ENCODE data around the gene TINCR. TPM values are rescaled to one million over a fixed set of nuclear protein-coding genes. Genes with fewer than 3 reads are reported as not detected.

The TINCR gene
- total RNA-seq, 1 experiment from 2014 or later: 0.85 TPM

- TF ChIP-seq ZBTB43 (CRISPR knock-in tag; IDR thresholded peaks at IDR 0.05): no peak
- no peak for TF ChIP-seq GABPB1 (CRISPR knock-in tag; IDR thresholded peaks at IDR 0.05)
- TF ChIP-seq CTCF (IDR thresholded peaks at IDR 0.05): no peak
- TF ChIP-seq ZNF263 (CRISPR knock-in tag; IDR thresholded peaks at IDR 0.05; ENCODE audit: low read depth): no peak
- TF ChIP-seq HMGXB4 (CRISPR knock-in tag; IDR thresholded peaks at IDR 0.05): no peak
These were observed 34.5 kb downstream of the TINCR start (continued) for GRCh38 chr19:5533257-5533656.

- peaks cover 2% of the 10 kb centered on the region; the same call in 1 of the 2 replicates for H3K4me1 Mint-ChIP-seq
- no peak for ATAC-seq
- H3K36me3 Mint-ChIP-seq: peaks cover 12% of the 10 kb centered on the region
- peaks cover 33% of the 10 kb centered on the region for H3K27me3 Mint-ChIP-seq (ENCODE audit: low read depth)
- ChIA-PET POLR2A (no interaction called here), CTCF (no interaction called here)
- no peak for DNase-seq (ENCODE audit: low spot score)
- H3K27ac Mint-ChIP-seq: no peak overlapping the region
- peaks cover 22% of the 10 kb centered on the region for H3K9me3 Mint-ChIP-seq
- H3K4me3 Mint-ChIP-seq: no peak overlapping the region
- TF ChIP-seq E2F4 (CRISPR knock-in tag; IDR thresholded peaks at IDR 0.05; ENCODE audit: borderline replicate concordance, low read depth) (no peak), CTCF (IDR thresholded peaks at IDR 0.05) (no peak), ELF4 (CRISPR knock-in tag; IDR thresholded peaks at IDR 0.05; ENCODE audit: low read depth) (no peak), HMGA2 (CRISPR knock-in tag; IDR thresholded peaks at IDR 0.05) (no peak), TP53 (CRISPR knock-in tag; IDR thresholded peaks at IDR 0.05) (no peak), SMAD4 (CRISPR knock-in tag; IDR thresholded peaks at IDR 0.05) (no peak), ZNF232 (CRISPR knock-in tag; IDR thresholded peaks at IDR 0.05) (no peak), USF1 (CRISPR knock-in tag; IDR thresholded peaks at IDR 0.05) (no peak), TEAD4 (CRISPR knock-in tag; IDR thresholded peaks at IDR 0.05) (no peak), ZNF219 (CRISPR knock-in tag; IDR thresholded peaks at IDR 0.05; ENCODE audit: borderline replicate concordance) (no peak), FOXP4 (CRISPR knock-in tag; IDR thresholded peaks at IDR 0.05) (no peak), ATF6 (CRISPR knock-in tag; IDR thresholded peaks at IDR 0.05) (no peak), FOXK1 (CRISPR knock-in tag; IDR thresholded peaks at IDR 0.05) (no peak), SMAD3 (CRISPR knock-in tag; IDR thresholded peaks at IDR 0.05; ENCODE audit: borderline replicate concordance) (no peak), ZNF423 (CRISPR knock-in tag; IDR thresholded peaks at IDR 0.05) (no peak), GABPB1 (CRISPR knock-in tag; IDR thresholded peaks at IDR 0.05) (no peak), GRHL2 (CRISPR knock-in tag; IDR thresholded peaks at IDR 0.05; ENCODE audit: insufficient replicate concordance, severe bottlenecking) (no peak)
These were observed 37.1 kb downstream of the TINCR start for GRCh38 chr19:5530701-5531100.

Data from WTC11 (cell line).